ENCODE measurements around the gene NXPH1.
A peak's percentile ranks its signal among the peaks of the same experiment; 100 is the strongest.
"Not testable (repeated sequence)": the region's sequence is repeated elsewhere in the genome, so short reads cannot be mapped to it uniquely, and the experiment has no call there.

Gene NXPH1

DNA sequence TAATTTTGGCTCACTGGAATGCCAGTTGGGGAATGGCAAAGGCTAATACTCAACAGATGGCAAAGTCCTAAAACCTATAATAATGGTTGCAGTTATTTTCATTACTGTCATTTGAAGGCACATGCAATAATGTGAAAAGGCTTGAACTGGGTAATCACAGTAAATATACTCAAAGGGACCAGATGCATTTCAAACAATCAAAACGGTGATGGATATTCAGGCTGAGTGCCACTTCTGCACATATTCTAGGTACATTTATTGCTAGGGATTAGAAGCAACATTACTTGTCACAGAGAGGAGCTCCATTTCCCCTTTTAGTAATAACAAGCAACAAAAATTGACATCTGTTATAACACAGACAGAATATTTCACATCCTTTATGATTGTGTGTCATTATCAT, 171.8 kb downstream of the NXPH1 start:
- no peak for DNase-seq

DNA sequence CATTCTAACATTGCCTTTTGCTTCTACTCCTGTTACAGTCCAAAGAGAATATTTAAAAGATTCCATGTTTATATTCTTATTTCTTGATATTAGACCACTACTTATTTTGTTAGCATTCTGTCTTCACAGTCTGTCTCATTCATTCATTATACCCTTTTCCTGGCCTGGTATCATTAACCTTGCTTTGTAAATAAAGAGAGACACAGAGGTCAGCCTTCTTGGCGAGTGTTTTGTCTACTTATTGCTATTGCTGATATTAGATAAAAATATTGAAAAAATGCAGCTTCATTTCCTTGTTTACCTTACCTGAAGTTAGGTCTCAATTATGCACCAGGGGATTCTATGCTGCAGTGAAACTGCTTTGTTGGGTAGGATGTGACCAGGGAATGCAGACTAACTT, 179.2 kb downstream of the NXPH1 start:
- DNase-seq = no peak

DNA sequence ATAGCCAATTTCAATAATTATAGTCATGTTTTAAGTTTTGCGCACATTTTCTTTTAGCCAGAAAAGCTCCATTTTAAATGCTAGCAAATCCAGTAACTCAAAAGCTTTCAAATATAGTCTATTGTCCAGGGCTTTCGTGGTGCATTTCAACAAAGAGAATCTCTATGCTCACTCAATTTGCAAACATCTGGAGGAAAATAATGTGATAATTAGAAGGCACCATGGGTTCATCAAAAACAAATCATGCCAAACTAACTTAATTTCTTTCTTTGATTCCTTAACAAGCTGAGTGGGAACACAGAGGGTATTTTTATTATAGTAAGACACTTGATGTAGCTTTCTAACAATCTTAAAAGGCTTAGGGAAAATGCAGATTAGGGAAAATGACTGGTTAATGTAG, 179.8 kb downstream of the NXPH1 start:
- DNase-seq = no peak

DNA sequence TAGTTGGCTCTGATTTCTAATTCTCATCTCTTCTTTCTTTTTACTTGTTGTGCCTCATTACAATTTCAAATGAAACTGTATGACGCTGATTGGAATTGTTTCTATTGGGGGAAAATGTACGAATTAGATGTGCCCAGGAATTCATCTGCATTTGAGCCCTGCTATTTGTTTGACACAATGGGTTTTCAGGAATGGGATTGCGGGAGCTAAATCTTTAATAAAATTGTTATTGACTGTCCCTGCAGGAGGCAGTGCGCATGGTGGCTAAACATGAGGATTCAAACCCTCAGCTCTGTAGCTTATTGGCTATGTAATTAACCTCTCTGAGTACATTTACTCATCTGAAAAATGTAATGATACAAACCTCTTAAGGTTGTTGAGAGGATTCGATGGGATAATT, 181.6 kb downstream of the NXPH1 start:
- no peak for DNase-seq

DNA sequence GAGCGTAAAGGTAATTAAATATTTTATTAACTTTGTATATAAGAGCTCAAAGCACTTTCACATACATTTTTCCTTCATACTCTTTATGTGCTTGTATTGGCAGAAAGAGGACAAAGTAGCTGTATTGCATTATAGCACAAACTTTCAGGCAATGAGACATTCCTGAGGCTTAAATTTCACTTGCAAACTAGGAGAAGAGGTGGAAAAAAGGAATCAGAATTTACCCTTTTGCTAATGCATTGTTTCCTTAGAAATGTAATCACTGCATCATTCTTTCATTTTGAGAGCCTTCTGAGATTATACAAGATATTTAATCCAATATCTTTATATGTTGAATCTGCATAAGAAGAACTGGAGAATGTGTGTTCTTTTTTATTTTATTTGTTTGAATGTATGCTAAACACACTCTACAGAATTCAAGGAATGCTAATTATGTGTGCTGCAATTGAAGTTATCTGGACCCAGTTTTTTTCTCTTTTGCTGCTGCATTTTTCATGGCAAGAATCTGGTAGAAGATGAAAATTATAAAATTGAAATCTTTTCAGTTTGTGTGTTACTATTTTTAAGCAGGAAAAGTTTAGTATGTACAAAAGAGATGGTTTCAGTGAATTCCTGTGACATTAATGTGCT, 185.1 kb downstream of the NXPH1 start:
- no peak for DNase-seq

DNA sequence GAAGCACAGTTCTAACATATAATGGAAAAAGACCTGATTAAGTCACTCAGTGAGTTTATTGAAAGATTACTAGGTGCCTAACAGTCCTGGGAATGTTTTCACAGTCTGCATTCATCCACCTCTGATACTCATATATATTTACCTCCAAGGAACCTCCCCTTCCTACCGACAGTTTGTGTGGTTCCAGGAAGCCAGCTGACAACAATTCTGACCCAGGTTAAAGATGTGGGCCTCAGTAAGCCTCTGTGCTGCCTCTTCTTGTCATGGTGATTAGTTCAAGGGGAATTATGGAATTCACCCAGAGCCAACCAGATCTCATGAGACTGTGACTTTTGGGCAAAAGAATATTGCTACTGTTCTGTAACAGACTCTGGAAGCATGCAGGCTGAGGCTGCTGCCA, 186.8 kb downstream of the NXPH1 start:
- no peak for DNase-seq

DNA sequence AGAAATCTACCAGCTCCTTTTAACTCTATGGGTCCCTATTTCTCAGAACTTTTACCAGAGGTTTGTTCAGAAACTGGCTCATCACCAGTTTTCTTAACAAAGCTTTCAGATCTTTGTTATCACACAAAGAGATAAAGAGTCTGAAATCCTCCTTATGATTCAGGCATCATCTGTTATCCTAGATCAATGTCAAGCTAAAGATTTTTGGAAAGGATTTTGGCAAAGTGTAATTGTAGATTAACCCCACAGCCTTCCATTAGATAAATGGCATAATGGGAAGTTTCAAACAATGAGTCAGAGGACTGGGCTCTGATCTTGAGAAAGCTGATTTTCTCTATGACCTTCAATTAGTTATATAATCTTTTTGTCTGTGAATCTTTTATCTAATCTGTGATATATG, 192.2 kb downstream of the NXPH1 start:
- DNase-seq = no peak

DNA sequence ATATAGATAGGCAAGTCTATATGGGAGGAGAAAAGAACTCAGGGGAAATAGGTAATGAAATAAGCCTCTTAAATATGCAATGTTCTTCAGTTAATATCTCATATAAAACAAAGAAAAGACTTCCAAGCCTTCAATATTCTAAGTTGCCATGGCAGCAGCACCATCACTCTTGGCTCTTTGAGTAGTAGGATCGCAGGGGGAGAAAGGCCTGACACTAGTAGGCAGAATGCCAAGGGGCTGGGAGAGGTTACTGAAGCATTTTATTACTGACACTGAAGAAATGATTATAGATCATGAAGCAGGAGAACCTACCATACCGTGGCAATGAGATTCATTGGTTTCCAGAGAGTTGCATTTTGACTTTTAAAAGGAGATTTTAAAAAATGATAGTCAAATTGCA, 193.9 kb downstream of the NXPH1 start:
- no peak for DNase-seq

DNA sequence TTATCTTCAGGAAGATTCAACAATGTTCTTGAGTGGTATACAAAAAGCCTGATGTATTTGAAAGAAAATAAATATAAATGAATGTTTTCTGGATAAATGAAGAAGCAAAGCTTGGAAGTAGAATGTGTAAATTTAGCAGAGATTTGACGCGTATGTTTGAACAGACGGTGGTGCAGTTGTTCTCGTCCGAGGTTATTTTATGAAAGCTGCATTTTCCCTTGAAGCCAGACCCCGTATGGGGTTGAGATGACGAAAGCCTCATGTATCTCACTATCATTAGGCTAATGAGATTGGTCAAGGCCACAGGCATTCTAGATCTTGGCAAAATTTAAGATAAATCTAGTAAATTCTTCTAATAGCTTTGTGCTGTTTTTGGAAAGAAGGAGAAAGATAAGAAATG, 195.2 kb downstream of the NXPH1 start:
- DNase-seq = no peak

DNA sequence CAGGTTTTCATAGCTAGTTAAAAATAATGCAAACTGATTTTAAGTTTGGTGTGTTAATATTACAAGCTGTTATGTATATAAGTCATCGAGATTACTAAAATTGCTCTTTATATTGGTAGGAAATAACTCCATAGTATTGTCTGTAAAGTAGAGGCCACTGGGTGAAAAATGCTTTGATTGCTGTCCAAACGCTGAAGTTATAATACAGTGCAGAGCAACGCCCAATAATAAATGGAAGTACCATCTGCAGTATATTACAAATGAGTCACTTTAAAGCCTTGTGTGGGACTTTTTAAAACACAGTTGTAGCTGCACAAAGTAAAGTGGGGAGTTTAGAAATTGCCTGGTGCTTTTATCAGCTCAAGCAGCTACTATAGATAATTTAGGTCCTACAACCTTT, 196.1 kb downstream of the NXPH1 start:
- no peak for DNase-seq

DNA sequence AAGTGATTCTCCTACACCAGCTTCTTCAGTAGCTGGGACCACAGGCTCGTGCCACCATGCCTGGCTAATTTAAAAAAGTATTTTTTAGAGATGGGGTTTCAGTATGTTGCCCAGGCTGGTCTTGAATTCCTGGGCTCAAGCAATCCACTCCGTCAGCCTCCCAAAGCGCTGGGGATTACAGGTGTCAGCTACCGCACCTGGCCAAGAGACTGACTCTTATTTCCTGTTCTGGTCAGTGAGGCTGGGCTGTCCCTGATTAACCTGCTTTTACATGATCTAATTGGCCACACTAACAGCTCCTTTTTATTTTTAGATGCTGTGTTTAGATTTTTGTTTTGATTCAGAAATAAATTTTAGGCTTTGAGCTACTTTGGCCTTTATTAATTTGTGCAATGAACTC, 203.9 kb downstream of the NXPH1 start:
- DNase-seq = no peak

DNA sequence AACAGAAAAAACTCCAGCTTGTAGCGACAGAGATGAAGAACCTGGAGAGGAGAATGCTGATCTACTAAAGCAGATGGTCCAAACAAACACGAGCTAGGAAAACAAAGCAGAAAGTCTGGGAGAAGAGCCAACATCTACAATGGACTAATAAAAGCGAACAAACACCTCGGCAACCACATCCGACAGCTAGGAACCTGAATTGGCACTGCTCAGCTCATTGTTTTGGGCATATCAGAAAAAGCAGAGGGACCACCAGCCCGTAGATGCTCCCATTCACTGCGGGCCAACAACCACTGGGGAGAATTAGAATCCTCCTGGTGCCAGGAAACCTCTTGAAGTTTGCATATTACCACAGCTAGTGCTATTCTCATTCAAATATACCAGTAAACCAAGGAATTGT, 204.7 kb downstream of the NXPH1 start:
- no peak for DNase-seq

DNA sequence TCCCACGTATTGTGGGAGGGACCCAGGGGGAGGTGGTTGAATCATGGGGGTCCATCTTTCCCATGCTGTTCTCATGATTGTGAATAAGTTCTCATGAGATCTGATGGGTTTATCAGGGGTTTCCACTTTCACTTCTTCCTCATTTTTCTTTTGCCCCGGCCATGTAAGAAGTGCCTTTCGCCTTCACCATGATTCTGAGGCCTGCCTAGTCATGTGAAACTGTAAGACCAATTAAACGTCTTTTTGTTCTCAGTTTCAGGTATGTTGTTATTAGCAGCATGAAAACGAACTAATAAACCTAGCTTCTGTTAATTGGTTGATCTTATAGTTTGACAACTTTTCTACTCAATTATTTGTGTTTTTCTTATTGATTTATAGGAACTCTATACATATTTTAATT, 206.3 kb downstream of the NXPH1 start:
- DNase-seq = no peak

DNA sequence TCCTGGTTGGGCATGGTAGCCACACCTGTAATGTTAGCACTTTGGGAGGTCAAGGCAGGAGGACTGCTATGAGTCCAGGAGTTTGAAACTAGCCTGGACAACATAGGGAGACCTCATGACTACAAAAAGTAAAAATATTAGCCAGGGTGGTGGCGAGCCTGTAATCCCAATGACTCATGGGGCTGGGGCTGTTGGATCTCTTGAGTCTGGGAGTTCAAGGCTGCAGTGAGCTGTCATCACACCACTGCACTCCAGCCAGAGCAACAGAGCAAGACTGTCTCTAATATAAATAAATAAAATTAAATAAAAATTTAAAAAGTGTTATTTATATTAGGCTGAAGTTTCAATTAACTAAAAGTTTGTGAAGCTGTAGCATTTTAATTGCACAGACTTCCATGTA, 207.3 kb downstream of the NXPH1 start:
- no peak for DNase-seq

DNA sequence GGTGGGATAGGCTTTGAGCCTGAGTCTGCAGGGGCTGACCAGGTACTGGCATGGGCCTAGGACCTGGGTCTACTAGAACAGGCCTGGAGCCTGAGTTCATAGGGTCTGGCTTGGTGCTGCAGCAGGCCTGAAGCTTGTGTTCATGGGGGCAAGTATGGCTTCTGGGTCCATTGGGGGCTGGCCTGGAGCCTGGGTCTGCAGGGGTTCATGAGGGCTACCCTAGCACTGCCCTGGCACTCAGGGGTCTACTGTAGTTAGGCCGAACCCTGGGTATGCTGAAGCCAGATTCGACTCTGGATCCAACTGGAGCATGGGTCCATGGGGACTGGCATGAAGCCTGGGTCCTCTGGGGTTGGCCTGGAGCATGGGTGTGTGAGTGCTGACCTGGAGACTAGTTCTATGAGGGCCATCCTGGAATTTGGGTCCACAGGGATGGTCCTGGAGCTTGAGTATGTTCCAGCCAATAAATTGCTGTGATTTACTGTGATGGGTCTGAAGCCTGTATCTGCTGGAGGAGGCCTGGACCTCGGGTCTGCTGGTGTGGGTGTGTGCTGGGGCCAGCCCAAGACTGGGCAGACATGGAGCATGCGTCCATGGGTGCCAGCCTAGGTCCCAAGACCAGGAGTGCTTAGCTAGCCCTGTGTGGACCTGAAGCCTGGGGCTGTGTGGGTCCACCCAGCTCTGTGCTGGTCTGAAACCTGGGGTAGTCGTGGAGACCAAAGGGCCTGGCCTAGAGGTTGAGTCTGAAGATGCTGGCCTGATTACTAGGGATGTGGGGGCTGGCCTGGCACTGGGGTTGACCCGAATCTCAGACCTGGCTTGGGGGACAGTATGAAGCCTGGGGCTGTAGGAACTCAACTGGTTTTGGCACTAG, 235.5 kb downstream of the NXPH1 start:
- DNase-seq = no peak

DNA sequence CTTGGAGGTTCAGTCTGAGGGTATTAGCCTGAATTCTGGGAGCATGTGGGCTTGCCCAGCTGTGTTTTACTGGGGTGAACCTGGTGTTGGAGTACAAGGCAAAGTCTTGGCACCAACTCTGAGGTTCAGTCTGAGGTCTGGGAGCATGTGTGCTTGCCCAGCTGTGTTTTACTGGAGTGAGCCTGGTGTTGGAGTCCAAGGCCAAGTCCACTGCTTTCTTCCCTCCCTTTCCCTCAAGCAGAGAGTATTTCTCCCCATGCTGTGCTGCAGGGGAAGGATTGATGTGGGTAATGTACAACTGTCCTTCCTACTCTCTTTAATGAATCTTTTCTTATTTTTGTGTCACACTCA, 236.1 kb downstream of the NXPH1 start:
- DNase-seq = no peak

DNA sequence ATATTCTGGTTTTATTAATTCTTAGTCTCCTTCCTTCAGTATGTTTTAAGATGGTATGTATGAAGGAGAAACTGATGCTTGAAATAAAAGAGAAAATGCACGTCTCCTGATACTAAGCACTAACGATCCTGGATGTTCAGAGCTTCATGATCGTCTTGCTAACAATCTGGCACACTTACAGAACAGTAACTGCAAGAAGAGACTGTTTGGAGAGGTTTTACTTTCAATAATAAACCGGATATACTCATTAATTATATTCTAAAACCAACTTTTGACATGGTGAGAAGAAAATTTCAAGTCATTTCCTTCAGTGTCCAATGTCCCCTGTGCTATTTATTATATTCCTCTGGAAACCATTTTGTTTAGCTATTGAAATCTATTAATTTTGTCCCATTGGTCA, 251.0 kb downstream of the NXPH1 start:
- DNase-seq = no peak

DNA sequence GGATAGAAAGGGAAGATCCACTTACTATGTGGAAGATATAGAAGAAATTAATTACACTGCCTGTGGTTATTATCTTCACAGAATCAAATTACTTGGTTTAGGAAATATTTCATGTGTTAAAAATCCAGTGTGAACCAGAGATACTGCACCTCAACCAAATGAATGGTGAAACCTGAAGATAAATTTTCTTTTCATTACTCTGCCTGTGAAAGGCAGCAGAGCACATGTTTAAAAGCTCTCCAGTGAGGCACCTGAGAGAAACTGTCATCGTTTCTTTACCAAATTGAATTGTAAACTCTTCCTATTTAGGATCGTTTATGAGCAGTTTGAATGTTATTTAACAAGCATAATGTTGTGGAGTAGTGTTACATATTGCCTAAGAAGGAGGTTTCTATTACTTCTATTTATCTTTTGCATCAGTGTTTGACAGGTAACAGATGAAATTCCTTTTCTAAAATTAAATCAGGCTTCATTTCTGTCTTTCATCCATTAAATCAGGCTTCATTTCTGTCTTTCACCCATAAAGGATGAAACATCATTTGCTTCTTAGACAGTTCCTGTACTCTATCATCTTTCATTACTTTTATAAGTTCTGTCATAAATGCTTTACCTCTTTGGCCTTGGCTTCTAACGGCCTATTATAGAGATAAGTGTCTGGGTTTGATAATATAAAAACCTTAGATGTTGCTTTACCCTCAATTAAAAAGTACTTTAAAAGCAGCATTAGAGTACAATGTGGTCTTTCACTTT, 266.6 kb downstream of the NXPH1 start:
- DNase-seq = no peak

DNA sequence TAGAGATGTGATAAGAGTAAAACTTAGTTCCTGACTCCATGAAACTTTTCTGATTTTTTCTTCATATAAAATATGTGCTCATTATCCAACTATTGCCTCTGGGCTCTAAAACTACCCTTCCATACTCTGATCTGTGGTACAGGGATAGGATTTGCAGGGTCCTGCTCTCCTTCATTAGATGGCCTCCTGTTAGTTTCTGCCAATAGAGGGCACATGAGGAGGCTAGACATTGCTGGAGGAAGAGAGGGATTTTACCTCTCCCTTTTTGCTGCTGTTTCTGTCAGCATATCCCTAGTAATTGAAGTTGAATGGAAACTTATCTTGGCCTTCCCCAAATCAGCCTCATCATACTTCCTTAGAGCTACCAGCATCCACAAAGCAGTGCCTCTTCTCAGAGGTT, 269.4 kb downstream of the NXPH1 start:
- no peak for DNase-seq

DNA sequence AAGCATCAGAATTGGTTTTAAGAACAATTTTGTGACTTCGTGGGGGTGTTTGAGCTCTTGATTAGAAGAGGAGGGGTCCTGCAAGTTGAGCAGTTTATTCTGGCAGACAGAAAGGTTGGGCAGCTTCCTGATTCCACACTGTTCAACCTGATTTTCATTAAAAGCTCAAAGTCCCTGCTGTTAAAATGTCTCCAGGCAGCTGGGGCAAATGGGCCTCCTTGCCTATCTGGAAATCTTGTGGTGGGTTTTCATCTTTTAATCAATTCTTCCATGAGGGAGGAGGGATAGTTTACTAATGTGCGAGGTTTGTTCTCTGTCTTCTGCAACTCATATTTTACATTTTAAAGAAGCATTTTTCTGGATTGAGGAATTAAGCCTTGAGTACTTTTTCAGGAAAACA, 276.7 kb downstream of the NXPH1 start:
- no peak for DNase-seq

DNA sequence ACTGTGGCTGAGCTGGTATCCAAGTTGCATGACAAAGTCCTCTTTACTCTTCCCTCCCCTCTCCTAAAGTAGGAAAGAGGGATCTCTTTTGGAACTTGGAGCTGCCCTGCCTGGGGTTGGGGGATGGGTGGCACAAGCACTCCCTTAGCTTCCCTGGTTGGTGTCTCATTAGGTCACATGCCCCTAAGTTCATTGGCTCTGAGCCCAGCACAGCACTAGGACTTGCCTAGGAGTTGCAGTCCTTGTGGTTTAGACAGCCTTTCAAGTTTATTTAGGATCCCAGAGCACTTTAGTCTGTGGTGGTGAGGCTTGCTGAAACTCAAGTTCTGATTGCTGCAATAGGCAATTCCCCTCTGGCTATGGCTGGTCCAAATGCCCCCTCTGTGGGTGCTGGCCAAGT, 281.4 kb downstream of the NXPH1 start:
- no peak for DNase-seq

DNA sequence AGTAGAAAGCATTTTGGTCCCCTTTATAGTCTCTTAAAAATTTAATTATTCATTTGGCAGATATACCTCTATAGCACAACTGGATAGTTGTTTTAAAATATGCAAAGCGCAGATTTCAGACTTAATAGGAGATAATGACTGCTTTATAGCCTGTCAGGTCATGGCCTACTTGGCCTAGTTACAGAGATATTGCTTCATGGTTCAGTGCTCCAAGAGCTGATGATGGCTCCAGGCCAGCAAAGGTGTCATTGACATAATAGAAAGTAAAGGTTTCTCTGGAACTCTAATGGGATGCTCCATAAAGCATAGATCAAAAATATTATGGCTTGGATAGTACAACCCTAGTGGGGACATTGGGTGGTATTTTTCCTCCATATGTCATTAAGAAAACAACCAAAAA, 285.7 kb downstream of the NXPH1 start:
- no peak for DNase-seq

DNA sequence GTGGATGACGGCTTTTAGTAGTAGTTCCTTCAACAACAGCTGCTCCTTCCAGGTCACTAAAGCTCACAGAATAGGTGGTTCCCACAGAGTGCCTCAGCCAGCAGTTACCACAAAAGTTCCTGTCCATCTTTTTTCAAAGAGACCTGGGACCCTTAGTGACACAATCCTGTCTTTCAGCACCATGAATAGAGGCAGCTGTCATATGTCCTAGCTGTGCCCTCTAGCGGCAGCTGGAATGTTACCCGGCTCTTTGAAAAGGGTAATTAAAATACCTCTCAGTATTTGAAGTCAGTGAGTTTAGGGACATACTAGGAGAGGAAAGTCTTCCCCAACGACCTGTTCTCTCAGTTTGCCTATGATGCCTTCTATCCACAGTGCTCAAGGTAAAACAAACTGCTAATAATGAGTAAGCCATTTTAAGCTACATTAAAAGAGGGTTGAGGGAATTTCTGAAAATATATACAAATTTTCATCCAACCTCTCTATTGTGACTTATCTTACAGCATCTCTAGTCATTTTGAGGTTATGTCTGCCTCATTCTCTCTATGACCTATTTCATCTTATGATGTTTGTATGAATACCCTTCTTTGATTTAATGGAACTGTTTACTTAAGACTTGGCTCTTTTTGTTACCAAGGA, 290.8 kb downstream of the NXPH1 start:
- peak; percentile 38 for DNase-seq

DNA sequence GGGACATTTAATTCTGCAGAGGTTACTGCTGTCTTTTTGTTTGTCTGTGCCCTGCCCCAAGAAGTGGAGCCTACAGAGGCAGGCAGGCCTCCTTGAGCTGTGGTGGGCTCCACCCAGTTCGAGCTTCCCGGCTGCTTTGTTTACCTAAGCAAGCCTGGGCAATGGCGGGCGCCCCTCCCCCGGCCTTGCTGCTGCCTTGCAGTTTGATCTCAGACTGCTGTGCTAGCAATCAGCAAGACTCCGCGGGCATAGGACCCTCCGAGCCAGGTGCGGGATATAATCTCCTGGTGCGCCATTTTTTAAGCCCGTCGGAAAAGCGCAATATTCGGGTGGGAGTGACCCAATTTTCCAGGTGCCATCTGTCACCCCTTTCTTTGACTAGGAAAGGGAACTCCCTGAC, 298.3 kb downstream of the NXPH1 start:
- DNase-seq = not testable (repeated sequence)
